HEK293T (cell line): Measurements from ENCODE around the gene SNX22.
"Not testable (repeated sequence)": the region's sequence is repeated elsewhere in the genome, so short reads cannot be mapped to it uniquely, and the experiment has no call there.

Source experiments
- ARNT ChIP-seq: fragments of 450-650 bp; IDR thresholded peaks from 2 replicates; pipeline ENCODE4 v1.6.1; 2017; ENCODE audit warnings: mild to moderate bottlenecking
- BHLHE40 ChIP-seq: fragments of 450-650 bp; IDR thresholded peaks from 2 replicates; pipeline ENCODE4 v1.6.1; 2016; ENCODE audit warnings: mild to moderate bottlenecking, moderate library complexity, borderline replicate concordance
- CTBP1 ChIP-seq: fragments of 450-650 bp; IDR thresholded peaks from 2 replicates; pipeline ENCODE4 v1.6.1; 2016; ENCODE audit warnings: borderline replicate concordance
- ELF4 ChIP-seq: fragments of 450-650 bp; IDR thresholded peaks from 2 replicates; pipeline ENCODE4 v1.6.1; 2017; ENCODE audit warnings: antibody characterized with exemption
- FOXA1 ChIP-seq: fragments of 450-650 bp; IDR thresholded peaks from 2 replicates; pipeline ENCODE4 v1.6.1; 2016; ENCODE audit warnings: mild to moderate bottlenecking
- FOXM1 ChIP-seq: fragments of 450-650 bp; IDR thresholded peaks from 2 replicates; pipeline ENCODE4 v1.6.1; 2017; ENCODE audit warnings: mild to moderate bottlenecking, borderline replicate concordance
- HDGF ChIP-seq: fragments of 450-650 bp; IDR thresholded peaks from 2 replicates; pipeline ENCODE4 v1.6.1; 2017; ENCODE audit warnings: antibody characterized with exemption, borderline replicate concordance
- LEF1 ChIP-seq: fragments of 450-650 bp; IDR thresholded peaks from 2 replicates; pipeline ENCODE4 v1.6.1; 2017; ENCODE audit warnings: mild to moderate bottlenecking, borderline replicate concordance
- NFRKB ChIP-seq: fragments of 450-650 bp; IDR thresholded peaks from 2 replicates; pipeline ENCODE4 v1.6.1; 2016; ENCODE audit warnings: mild to moderate bottlenecking, moderate library complexity
- SP1 ChIP-seq: fragments of 450-650 bp; IDR thresholded peaks from 2 replicates; pipeline ENCODE4 v1.6.1; 2017
- SUZ12 ChIP-seq: fragments of 450-650 bp; IDR thresholded peaks from 2 replicates; pipeline ENCODE4 v1.6.1; 2016; ENCODE audit warnings: mild to moderate bottlenecking
- TARDBP ChIP-seq: fragments of 450-650 bp; IDR thresholded peaks from 2 replicates; pipeline ENCODE4 v1.6.1; 2016
- ZNF384 ChIP-seq: fragments of 450-650 bp; IDR thresholded peaks from 2 replicates; pipeline ENCODE4 v1.6.1; 2016

DNA sequence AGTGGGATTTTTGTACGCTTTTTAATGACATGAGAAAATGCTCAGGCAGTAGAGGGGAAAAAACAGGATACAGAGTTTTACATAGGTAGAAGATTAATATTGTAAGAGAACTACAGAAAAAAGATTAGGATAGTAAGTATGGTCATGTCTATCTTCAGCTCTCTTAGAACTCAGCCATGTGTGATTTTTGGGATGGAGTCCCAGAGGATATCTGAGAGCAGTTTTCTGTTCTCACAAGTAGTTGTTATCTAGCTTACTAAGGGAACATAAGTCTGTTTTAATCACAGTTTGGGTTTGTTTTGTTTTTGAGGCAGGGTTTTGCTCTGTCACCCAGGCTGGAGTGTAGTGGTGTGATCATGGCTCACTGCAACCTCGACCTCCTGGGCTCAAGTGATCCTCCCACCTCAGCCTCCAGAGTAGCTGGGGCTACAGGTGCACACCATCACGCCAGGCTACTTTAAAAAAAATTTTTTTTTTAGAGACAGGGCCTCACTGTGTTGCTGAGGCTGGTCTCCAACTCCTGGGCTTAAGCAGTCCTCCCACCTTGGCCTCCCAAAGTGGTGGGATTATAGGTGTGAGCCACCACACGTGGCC lies 41.3 kb upstream of the SNX22 start:
- not testable (repeated sequence) for TF ChIP-seq SP1, BHLHE40, ARNT, HDGF, ELF4, SUZ12, ZNF384, FOXA1, LEF1, TARDBP, CTBP1, NFRKB, FOXM1
